ENCODE data around the gene GRM7. TPM values are rescaled to one million over a fixed set of nuclear protein-coding genes. Genes with fewer than 3 reads are reported as not detected.

The GRM7 gene
- total and polyA plus RNA-seq, 4 donors, result 0.08 to 0.33 TPM; not detected in 2

GRCh38 chr3:7306901-7307300 lies 446.0 kb downstream of the GRM7 start:
- H3K27ac ChIP-seq (ENCODE audit: low read depth in 1 of 2, low read length in 2 of 2), result no peak overlapping the region
- no peak overlapping the region for H3K4me3 ChIP-seq (ENCODE audit: low read depth in 1 of 3, low read length in 3 of 3)
- H3K9me3 ChIP-seq (ENCODE audit: control insufficient read depth in 4 of 4, low read length in 3 of 4), result no peaks in the 10 kb centered on the region
- H3K4me1 ChIP-seq (ENCODE audit: control insufficient read depth in 4 of 4, insufficient read depth in 4 of 4, low read length in 3 of 4), result no peaks in the 10 kb centered on the region
- 56% methylated on average over 3 of the region's 3 CpGs for WGBS
- H3K27me3 ChIP-seq (ENCODE audit: control insufficient read depth in 4 of 4, insufficient read depth in 4 of 4, low read length in 3 of 4), result no peaks in the 10 kb centered on the region
- no peak for TF ChIP-seq GABPA (IDR thresholded peaks at IDR 0.05 in 1 of 2, conservative IDR thresholded peaks at IDR 0.05 in 1 of 2)
- TF ChIP-seq ATF3 (IDR thresholded peaks at IDR 0.05), result no peak
- TF ChIP-seq CTCF (IDR thresholded peaks at IDR 0.05; ENCODE audit: low read depth, low read length, missing input control), result no peak
- no peak for TF ChIP-seq SP1 (IDR thresholded peaks at IDR 0.05)
- no peak for TF ChIP-seq FOXA2 (IDR thresholded peaks at IDR 0.05)
- TF ChIP-seq RAD21 (IDR thresholded peaks at IDR 0.05), result no peak
- no peak for TF ChIP-seq RXRA (IDR thresholded peaks at IDR 0.05)
- TF ChIP-seq YY1 (IDR thresholded peaks at IDR 0.05), result no peak
- TF ChIP-seq REST (IDR thresholded peaks at IDR 0.05), result no peak
- TF ChIP-seq HNF4A (conservative IDR thresholded peaks at IDR 0.05), result no peak
- TF ChIP-seq HNF4G (IDR thresholded peaks at IDR 0.05), result no peak
- no peak for TF ChIP-seq FOXA1 (IDR thresholded peaks at IDR 0.05)
- no peak for TF ChIP-seq EGR1 (IDR thresholded peaks at IDR 0.05; ENCODE audit: low read depth in 2 of 2)
- no peak for TF ChIP-seq MAX (IDR thresholded peaks at IDR 0.05)
- TF ChIP-seq ZBTB33 (IDR thresholded peaks at IDR 0.05), result no peak
- no peak for TF ChIP-seq TAF1 (conservative IDR thresholded peaks at IDR 0.05)
- no peak for TF ChIP-seq JUND (IDR thresholded peaks at IDR 0.05)
- DNase-seq (ENCODE audit: low spot score), result no peak
- H3K36me3 ChIP-seq (ENCODE audit: control insufficient read depth in 4 of 4, insufficient read depth in 3 of 4, low read depth in 1 of 4, low read length in 3 of 4), result no peaks in the 10 kb centered on the region
- H3K9ac ChIP-seq (ENCODE audit: low read depth in 1 of 2, low read length in 2 of 2), result no peak overlapping the region

- whole genome bisulfite sequencing, result 61% methylated on average over 2 of the region's 2 CpGs
- no peak overlapping the region for H3K4me3 ChIP-seq (ENCODE audit: low read depth in 1 of 3, low read length in 3 of 3)
- H3K4me1 ChIP-seq (ENCODE audit: control insufficient read depth in 4 of 4, insufficient read depth in 4 of 4, low read length in 3 of 4), result no peaks in the 10 kb centered on the region
- DNase-seq (ENCODE audit: low spot score), result no peak
- no peak overlapping the region for H3K9ac ChIP-seq (ENCODE audit: low read depth in 1 of 2, low read length in 2 of 2)
- H3K27me3 ChIP-seq (ENCODE audit: control insufficient read depth in 4 of 4, insufficient read depth in 4 of 4, low read length in 3 of 4), result no peaks in the 10 kb centered on the region
- no peaks in the 10 kb centered on the region for H3K36me3 ChIP-seq (ENCODE audit: control insufficient read depth in 4 of 4, insufficient read depth in 3 of 4, low read depth in 1 of 4, low read length in 3 of 4)
- no peaks in the 10 kb centered on the region for H3K9me3 ChIP-seq (ENCODE audit: control insufficient read depth in 4 of 4, low read length in 3 of 4)
- no peak overlapping the region for H3K27ac ChIP-seq (ENCODE audit: low read depth in 1 of 2, low read length in 2 of 2)
- TF ChIP-seq MAX (IDR thresholded peaks at IDR 0.05), result no peak
- no peak for TF ChIP-seq HNF4G (IDR thresholded peaks at IDR 0.05)
- TF ChIP-seq RXRA (IDR thresholded peaks at IDR 0.05), result no peak
- TF ChIP-seq ATF3 (IDR thresholded peaks at IDR 0.05), result no peak
- no peak for TF ChIP-seq RAD21 (IDR thresholded peaks at IDR 0.05)
- no peak for TF ChIP-seq CTCF (IDR thresholded peaks at IDR 0.05; ENCODE audit: low read depth, low read length, missing input control)
- no peak for TF ChIP-seq FOXA2 (IDR thresholded peaks at IDR 0.05)
- no peak for TF ChIP-seq SP1 (IDR thresholded peaks at IDR 0.05)
- TF ChIP-seq YY1 (IDR thresholded peaks at IDR 0.05), result no peak
- no peak for TF ChIP-seq NR2F2 (IDR thresholded peaks at IDR 0.05)
- no peak for TF ChIP-seq HNF4A (conservative IDR thresholded peaks at IDR 0.05)
Observed at GRCh38 chr3:7307410-7307809, 446.5 kb downstream of the GRM7 start.

All from liver (tissue), 9 donors.